HCT116 (cell line): ENCODE data around the gene ZNF814. TPM values are rescaled to one million over a fixed set of nuclear protein-coding genes. Genes with fewer than 3 reads are reported as not detected.

Source experiments
- ATAC-seq: fragments of 200-7000 bp; cut with Tn5 transposase; 2 replicates; pipeline ENCODE4 v1.9.1; 2020; ENCODE audit warnings: mild to moderate bottlenecking, moderate library complexity
- BruUV-seq: library from RNA; stranded (reverse); fragments of 400-500 nt; replicated peaks from 2 replicates; lab custom pipeline; 2021; lab: Mats Ljungman, UMichigan
- CTCF ChIA-PET: fragments of 300-600 bp; sonication (Branson Sonifier 250); formaldehyde crosslinking; loops from one replicate; lab custom pipeline; 2021; ENCODE audit warnings: antibody characterized with exemption; lab: Charles Lee
- POLR2A ChIA-PET: fragments of 300-600, 350-600 bp; sonication (Branson Sonifier 250); formaldehyde crosslinking; loops from one replicate; lab custom pipeline; 2021; ENCODE audit warnings: antibody characterized with exemption; lab: Charles Lee
- RAD21 ChIA-PET, 2 experiments: fragments of 300-600 bp; sonication (Branson Sonifier 250); formaldehyde crosslinking; loops; one replicate each; lab custom pipeline; 2023; ENCODE audit warnings: low total read pairs in 2 of 2; ENCODE audit not compliant: uncharacterized antibody in 2 of 2, unreplicated experiment in 2 of 2, low non-redundant PET in 1 of 2; lab: Charles Lee
- DNase-seq: peaks from one replicate; pipeline ENCODE4 v3.0.0-alpha.2; 2010; ENCODE audit warnings: low read depth, low spot score
- H2AFZ ChIP-seq: fragments of 200-600 bp; shearing (Covaris generic), sonication (generic); 2 replicates; pipeline ENCODE4 v1.6.1; 2017; ENCODE audit warnings: low read depth, mixed run types, mixed read lengths, antibody characterized with exemption, low read length; ENCODE audit not compliant: poor library complexity, severe bottlenecking
- H3K27ac ChIP-seq: 2 replicates; pipeline ENCODE4 v1.5.1; 2012; ENCODE audit warnings: low read depth, low read length
- H3K27me3 ChIP-seq: fragments of 200-600 bp; sonication (generic); 2 replicates; pipeline ENCODE4 v1.6.1; 2016; ENCODE audit warnings: mixed run types, low read length, mixed read lengths; ENCODE audit not compliant: insufficient read depth
- H3K36me3 ChIP-seq, 2 experiments: fragments of 200-500 bp in 1 of 2; fragments of 200-600 bp in 1 of 2; sonication (Bioruptor generic) in 1 of 2; sonication (generic) in 1 of 2; 2 replicates each; pipeline versions ENCODE4 v1.5.1 to v1.6.1; 2014 to 2016; ENCODE audit warnings: low read length in 2 of 2, inconsistent platforms in 1 of 2, mixed read lengths in 1 of 2, mixed run types in 1 of 2; ENCODE audit not compliant: insufficient read depth in 2 of 2, control insufficient read depth in 1 of 2
- H3K4me1 ChIP-seq, 2 experiments: fragments of 200-600 bp in 1 of 2; sonication (generic) in 1 of 2; 2 replicates each; pipeline versions ENCODE4 v1.5.1 to v1.6.1; 2012 to 2017; ENCODE audit warnings: low read length in 2 of 2, inconsistent platforms in 1 of 2, mild to moderate bottlenecking in 1 of 2, mixed read lengths in 1 of 2, mixed run types in 1 of 2, moderate library complexity in 1 of 2; ENCODE audit not compliant: insufficient read depth in 2 of 2, control insufficient read depth in 1 of 2
- H3K4me2 ChIP-seq: fragments of 200-600 bp; sonication (generic); 2 replicates; pipeline ENCODE4 v1.6.1; 2017; ENCODE audit warnings: mixed run types, low read length, mixed read lengths
- H3K4me3 ChIP-seq, 2 experiments: fragments of 200-600 bp in 1 of 2; sonication (generic) in 1 of 2; replicated peaks in 1 of 2; 2 replicates each; pipeline ENCODE4 v1.5.1; 2011 to 2016; ENCODE audit warnings: low read length in 2 of 2, control low read depth in 1 of 2, low read depth in 1 of 2, mild to moderate bottlenecking in 1 of 2, mixed read lengths in 1 of 2, mixed run types in 1 of 2
- H3K79me2 ChIP-seq: fragments of 200-600 bp; sonication (generic); 2 replicates; pipeline ENCODE4 v1.6.1; 2017; ENCODE audit warnings: mild to moderate bottlenecking, mixed run types, low read length, moderate library complexity, mixed read lengths; ENCODE audit not compliant: insufficient read depth
- H3K9ac ChIP-seq: fragments of 200-600 bp; sonication (generic); 2 replicates; pipeline ENCODE4 v1.6.1; 2016; ENCODE audit warnings: low read length, mixed read lengths
- H3K9me2 ChIP-seq: fragments of 200-600 bp; sonication (generic), shearing (Covaris generic); 2 replicates; pipeline ENCODE4 v1.6.1; 2017; ENCODE audit warnings: mixed run types, mild to moderate bottlenecking, moderate library complexity; ENCODE audit not compliant: insufficient read depth
- H3K9me3 ChIP-seq, 2 experiments: fragments of 200-500 bp in 1 of 2; fragments of 200-600 bp in 1 of 2; sonication (Bioruptor generic) in 1 of 2; sonication (generic) in 1 of 2; 2 replicates each; pipeline ENCODE4 v1.6.1; 2014 to 2017; ENCODE audit warnings: low read length in 2 of 2, mixed read lengths in 2 of 2, inconsistent platforms in 1 of 2, low read depth in 1 of 2, mild to moderate bottlenecking in 1 of 2, mixed run types in 1 of 2, moderate library complexity in 1 of 2; ENCODE audit not compliant: control insufficient read depth in 1 of 2, insufficient read depth in 1 of 2
- H4K20me1 ChIP-seq: fragments of 200-600 bp; sonication (generic), shearing (Covaris generic); 2 replicates; pipeline ENCODE4 v1.6.1; 2017; ENCODE audit warnings: mixed run types, mild to moderate bottlenecking, moderate library complexity; ENCODE audit not compliant: insufficient read depth
- CBX3 ChIP-seq: IDR thresholded peaks from 2 replicates; pipeline ENCODE4 v1.6.1; 2012; ENCODE audit warnings: low read depth
- EGR1 ChIP-seq: IDR thresholded peaks from 2 replicates; pipeline ENCODE4 v1.6.1; 2012; ENCODE audit warnings: low read depth
- ELF1 ChIP-seq: IDR thresholded peaks from 2 replicates; pipeline ENCODE4 v1.6.1; 2012; ENCODE audit warnings: low read depth, borderline replicate concordance
- EZH2 ChIP-seq: fragments of 200-600 bp; sonication (generic); IDR thresholded peaks from 2 replicates; pipeline ENCODE4 v1.6.1; 2017; ENCODE audit warnings: antibody characterized with exemption, mixed run types
- EZH2phosphoT487 ChIP-seq: fragments of 200-600 bp; IDR thresholded peaks from 2 replicates; pipeline ENCODE4 v1.6.1; 2018; ENCODE audit warnings: antibody characterized with exemption, borderline replicate concordance
- FOSL1 ChIP-seq: IDR thresholded peaks from 2 replicates; pipeline ENCODE4 v1.6.1; 2012; ENCODE audit warnings: low read depth
- JUND ChIP-seq: IDR thresholded peaks from 2 replicates; pipeline ENCODE4 v1.6.1; 2012
- POLR2A ChIP-seq: IDR thresholded peaks from 2 replicates; pipeline ENCODE4 v1.7.0; 2011; ENCODE audit warnings: borderline replicate concordance; ENCODE audit not compliant: insufficient read depth, insufficient read length; ENCODE audit errors: extremely low read depth
- RAD21 ChIP-seq: IDR thresholded peaks from 2 replicates; pipeline ENCODE4 v1.6.1; 2012; ENCODE audit warnings: low read depth, mild to moderate bottlenecking
- SIN3A ChIP-seq: IDR thresholded peaks from 2 replicates; pipeline ENCODE4 v1.6.1; 2012; ENCODE audit warnings: low read depth
- SP1 ChIP-seq: IDR thresholded peaks from 2 replicates; pipeline ENCODE4 v1.6.1; 2012; ENCODE audit warnings: low read depth
- SRF ChIP-seq: IDR thresholded peaks from 2 replicates; pipeline ENCODE4 v1.6.1; 2012; ENCODE audit warnings: low read depth
- TCF7L2 ChIP-seq: IDR thresholded peaks from 2 replicates; pipeline ENCODE4 v1.7.0; 2011; ENCODE audit warnings: borderline replicate concordance, inconsistent platforms; ENCODE audit not compliant: insufficient read depth, insufficient read length; ENCODE audit errors: extremely low read depth
- ZFX ChIP-seq: fragments of 450-650 bp; IDR thresholded peaks from 2 replicates; pipeline ENCODE4 v1.6.1; 2017
- ZNF274 ChIP-seq: fragments of 200-500 bp; sonication (Bioruptor generic); IDR thresholded peaks from 2 replicates; pipeline ENCODE4 v1.6.1; 2014; ENCODE audit warnings: mild to moderate bottlenecking, low read depth, low read length, inconsistent platforms
- intact Hi-C: fragments of 100-400 bp; cut with micrococcal nuclease; formaldehyde crosslinking; loops from 2 replicates; pipeline ENCODE4 v1.10.0; 2022
- total RNA-seq: library from RNA; stranded (reverse); gene quantifications from one replicate; pipeline ENCODE4 v1.2.1, GENCODE V29; 2021; ENCODE audit not compliant: unreplicated experiment
- TF ChIP-seq, protein P1 (sequence below): IDR thresholded peaks from 2 replicates; pipeline ENCODE4 v1.6.1; 2011; ENCODE audit warnings: mild to moderate bottlenecking, low read length, moderate library complexity; ENCODE audit not compliant: insufficient replicate concordance; ENCODE audit errors: extremely low read depth
- TF ChIP-seq, protein P2 (sequence below), 3 experiments: fragments of 200-600 bp in 1 of 3; sonication (generic) in 1 of 3; IDR thresholded peaks in 2 of 3; conservative IDR thresholded peaks in 1 of 3; 2 replicates each; pipeline ENCODE4 v1.5.1; 2012 to 2017; ENCODE audit warnings: low read depth in 2 of 3, low read length in 2 of 3, antibody characterized with exemption in 1 of 3, borderline replicate concordance in 1 of 3, control low read depth in 1 of 3, mild to moderate bottlenecking in 1 of 3, mixed read lengths in 1 of 3, mixed run types in 1 of 3, moderate library complexity in 1 of 3; ENCODE audit not compliant: insufficient read depth in 1 of 3
- TF ChIP-seq, protein P3 (sequence below): IDR thresholded peaks from 2 replicates; pipeline ENCODE4 v1.6.1; 2012

ZNF814 gene
- total RNA-seq, 1 experiment from 2014 or later, result 2.5 TPM

DNA sequence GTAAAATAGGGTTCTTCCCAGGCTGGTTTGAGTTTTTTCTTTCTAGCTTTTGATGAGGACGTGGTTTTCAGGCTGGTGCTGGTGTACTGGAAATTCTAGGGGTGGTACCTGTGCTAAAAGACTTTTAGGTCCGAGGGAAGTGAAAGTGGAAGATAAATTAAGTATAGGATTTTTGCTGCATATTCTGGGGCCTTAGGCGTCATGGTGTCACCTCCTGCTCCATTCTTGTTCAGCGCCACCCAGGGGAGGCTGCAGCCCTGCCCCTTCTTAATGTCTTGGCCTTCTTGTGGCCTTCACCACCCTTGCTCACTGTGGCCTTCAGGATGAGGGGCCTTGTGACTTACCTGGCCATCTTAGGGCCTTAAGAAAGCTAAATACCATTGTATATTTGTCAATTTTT is 86.6 kb downstream of the ZNF814 start:
- CTCF ChIA-PET, result no interaction called here

More for the DNA sequence above, 86.6 kb downstream of the ZNF814 start:
- Histone ChIP-seq H3K9ac (no peak overlapping the region), H3K4me2 (no peak overlapping the region), H3K36me3 (no peaks in the 10 kb centered on the region), H3K9me2 (no peaks in the 10 kb centered on the region), H3K79me2 (no peaks in the 10 kb centered on the region), H3K27ac (no peak overlapping the region), H4K20me1 (no peaks in the 10 kb centered on the region), H2AFZ (no peak overlapping the region), H3K4me3 (no peak overlapping the region), H3K27me3 (no peaks in the 10 kb centered on the region), H3K4me1 (peaks cover 9 to 20% of the 10 kb centered on the region in 2 experiments; a peak in 3 of 4 replicates), H3K9me3 (no peaks in the 10 kb centered on the region)
- intact Hi-C loops, result loop anchor here (5.0 kb wide), 1 partner anchor 55 kb away; the partner anchor contains the start of gene ZNF776
- TF ChIP-seq RAD21 (no peak), CBX3 (no peak), SP1 (no peak), ZNF274 (no peak), ELF1 (no peak), JUND (no peak), SIN3A (no peak), EGR1 (no peak), POLR2A (no peak), FOSL1 (no peak), TCF7L2 (no peak), ZFX (no peak), SRF (no peak), EZH2 (no peak), EZH2phosphoT487 (no peak)
- TF ChIP-seq, protein P1, sequence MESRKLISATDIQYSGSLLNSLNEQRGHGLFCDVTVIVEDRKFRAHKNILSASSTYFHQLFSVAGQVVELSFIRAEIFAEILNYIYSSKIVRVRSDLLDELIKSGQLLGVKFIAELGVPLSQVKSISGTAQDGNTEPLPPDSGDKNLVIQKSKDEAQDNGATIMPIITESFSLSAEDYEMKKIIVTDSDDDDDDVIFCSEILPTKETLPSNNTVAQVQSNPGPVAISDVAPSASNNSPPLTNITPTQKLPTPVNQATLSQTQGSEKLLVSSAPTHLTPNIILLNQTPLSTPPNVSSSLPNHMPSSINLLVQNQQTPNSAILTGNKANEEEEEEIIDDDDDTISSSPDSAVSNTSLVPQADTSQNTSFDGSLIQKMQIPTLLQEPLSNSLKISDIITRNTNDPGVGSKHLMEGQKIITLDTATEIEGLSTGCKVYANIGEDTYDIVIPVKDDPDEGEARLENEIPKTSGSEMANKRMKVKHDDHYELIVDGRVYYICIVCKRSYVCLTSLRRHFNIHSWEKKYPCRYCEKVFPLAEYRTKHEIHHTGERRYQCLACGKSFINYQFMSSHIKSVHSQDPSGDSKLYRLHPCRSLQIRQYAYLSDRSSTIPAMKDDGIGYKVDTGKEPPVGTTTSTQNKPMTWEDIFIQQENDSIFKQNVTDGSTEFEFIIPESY, result no peak
- TF ChIP-seq, protein P2, sequence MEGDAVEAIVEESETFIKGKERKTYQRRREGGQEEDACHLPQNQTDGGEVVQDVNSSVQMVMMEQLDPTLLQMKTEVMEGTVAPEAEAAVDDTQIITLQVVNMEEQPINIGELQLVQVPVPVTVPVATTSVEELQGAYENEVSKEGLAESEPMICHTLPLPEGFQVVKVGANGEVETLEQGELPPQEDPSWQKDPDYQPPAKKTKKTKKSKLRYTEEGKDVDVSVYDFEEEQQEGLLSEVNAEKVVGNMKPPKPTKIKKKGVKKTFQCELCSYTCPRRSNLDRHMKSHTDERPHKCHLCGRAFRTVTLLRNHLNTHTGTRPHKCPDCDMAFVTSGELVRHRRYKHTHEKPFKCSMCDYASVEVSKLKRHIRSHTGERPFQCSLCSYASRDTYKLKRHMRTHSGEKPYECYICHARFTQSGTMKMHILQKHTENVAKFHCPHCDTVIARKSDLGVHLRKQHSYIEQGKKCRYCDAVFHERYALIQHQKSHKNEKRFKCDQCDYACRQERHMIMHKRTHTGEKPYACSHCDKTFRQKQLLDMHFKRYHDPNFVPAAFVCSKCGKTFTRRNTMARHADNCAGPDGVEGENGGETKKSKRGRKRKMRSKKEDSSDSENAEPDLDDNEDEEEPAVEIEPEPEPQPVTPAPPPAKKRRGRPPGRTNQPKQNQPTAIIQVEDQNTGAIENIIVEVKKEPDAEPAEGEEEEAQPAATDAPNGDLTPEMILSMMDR (IDR thresholded peaks at IDR 0.05 in 2 of 3, conservative IDR thresholded peaks at IDR 0.05 in 1 of 3; ENCODE audit: borderline replicate concordance in 1 of 3, insufficient read depth in 1 of 3, low read depth in 2 of 3, low read length in 2 of 3), result no peak
- TF ChIP-seq, protein P3, sequence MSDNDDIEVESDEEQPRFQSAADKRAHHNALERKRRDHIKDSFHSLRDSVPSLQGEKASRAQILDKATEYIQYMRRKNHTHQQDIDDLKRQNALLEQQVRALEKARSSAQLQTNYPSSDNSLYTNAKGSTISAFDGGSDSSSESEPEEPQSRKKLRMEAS, result no peak
- POLR2A ChIA-PET, result interaction anchor here (1.3 kb wide), 1 partner anchor 13 kb away, joined by 3 read pairs; no protein-coding TSS in a partner anchor
- DNase-seq, result no peak
- BruUV-seq, result no TSS peak
- no peak for ATAC-seq
- RAD21 ChIA-PET, result no interaction called here
